ENCODE measurements around the gene DHRS7B.

Gene DHRS7B

DNA sequence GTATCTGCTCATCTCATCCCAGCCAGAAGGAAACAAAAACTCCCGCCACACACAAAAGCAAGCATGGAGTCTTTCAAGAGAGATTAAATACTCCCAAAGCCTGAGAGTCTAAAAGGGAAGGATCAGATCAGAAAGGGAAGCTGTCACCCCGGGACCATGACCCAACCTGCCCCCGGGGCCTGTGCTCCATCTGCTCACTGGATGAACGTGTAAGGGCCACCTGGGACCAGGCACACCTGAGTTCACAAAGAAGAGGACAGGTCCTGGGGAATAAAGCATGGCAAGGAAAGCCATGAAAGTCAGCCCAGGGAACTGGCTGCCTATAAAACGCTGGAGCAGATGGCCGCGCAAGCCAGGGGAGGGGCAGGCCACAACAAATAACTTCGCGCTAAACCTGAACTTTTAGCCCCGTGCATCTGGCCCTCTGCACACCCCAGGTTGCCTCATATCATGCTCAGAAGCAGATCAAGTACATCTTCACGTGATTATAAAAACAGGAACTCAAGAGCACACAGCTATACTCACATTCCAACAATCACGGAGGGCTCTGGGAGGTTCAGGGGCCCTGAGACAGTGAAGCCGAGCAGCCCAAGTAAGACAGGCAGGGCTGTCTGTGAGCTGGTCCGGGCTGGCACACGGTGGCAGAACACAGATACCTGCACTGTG is 83.8 kb downstream of the DHRS7B start:
- Histone ChIP-seq H3K9me3 (ENCODE audit: control insufficient read depth, low read length) (no peaks in the 10 kb centered on the region), H3K9ac (no peak overlapping the region), H3K4me1 (peaks cover 28% of the 10 kb centered on the region), H3K79me2 (peaks cover 78% of the 10 kb centered on the region), H3K4me2 (ENCODE audit: low read length) (no peak overlapping the region), H3K4me3 (ENCODE audit: low read depth, low read length) (no peak overlapping the region), H3K36me3 (ENCODE audit: control insufficient read depth, insufficient read depth, low read length) (no peaks in the 10 kb centered on the region), H3K27ac (no peak overlapping the region), H2AFZ (no peak overlapping the region), H3K27me3 (ENCODE audit: control insufficient read depth, insufficient read depth, low read length) (no peaks in the 10 kb centered on the region)
- TF ChIP-seq, protein P1, sequence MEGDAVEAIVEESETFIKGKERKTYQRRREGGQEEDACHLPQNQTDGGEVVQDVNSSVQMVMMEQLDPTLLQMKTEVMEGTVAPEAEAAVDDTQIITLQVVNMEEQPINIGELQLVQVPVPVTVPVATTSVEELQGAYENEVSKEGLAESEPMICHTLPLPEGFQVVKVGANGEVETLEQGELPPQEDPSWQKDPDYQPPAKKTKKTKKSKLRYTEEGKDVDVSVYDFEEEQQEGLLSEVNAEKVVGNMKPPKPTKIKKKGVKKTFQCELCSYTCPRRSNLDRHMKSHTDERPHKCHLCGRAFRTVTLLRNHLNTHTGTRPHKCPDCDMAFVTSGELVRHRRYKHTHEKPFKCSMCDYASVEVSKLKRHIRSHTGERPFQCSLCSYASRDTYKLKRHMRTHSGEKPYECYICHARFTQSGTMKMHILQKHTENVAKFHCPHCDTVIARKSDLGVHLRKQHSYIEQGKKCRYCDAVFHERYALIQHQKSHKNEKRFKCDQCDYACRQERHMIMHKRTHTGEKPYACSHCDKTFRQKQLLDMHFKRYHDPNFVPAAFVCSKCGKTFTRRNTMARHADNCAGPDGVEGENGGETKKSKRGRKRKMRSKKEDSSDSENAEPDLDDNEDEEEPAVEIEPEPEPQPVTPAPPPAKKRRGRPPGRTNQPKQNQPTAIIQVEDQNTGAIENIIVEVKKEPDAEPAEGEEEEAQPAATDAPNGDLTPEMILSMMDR (IDR thresholded peaks at IDR 0.05), result no peak

DNA sequence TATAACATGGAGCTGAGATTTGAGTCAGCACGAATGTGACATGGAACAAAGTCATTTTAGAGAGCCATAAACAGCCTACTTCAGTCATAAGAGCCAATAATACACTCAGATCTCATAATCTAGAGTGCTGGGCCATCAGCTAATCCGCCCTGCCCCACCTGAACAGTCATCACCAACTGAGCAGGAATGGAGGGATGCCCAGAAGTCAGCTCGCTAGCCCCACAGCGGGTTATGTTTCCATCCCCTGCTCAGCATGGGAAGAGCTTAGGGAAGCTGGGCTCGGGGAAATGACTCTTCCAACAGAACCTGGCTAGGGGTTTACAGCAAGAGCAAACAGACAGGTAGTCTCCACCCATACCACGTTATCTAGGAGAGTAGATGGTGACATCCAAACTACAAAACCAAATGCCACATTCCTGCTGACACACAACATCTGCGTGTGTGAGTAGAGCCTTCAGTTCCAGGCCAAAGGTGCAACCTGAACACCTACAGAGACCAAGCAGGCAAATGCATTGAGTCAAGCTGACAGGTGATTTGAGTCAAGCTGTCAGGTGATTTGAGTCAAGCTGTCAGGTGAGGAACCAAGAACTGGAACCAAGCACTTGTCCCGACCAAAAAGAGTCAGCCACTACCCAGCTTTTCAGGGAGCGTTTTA is 85.2 kb downstream of the DHRS7B start:
- Histone ChIP-seq H3K36me3 (ENCODE audit: control insufficient read depth, insufficient read depth, low read length) (no peaks in the 10 kb centered on the region), H3K4me2 (ENCODE audit: low read length) (peak overlapping the region; percentile 43), H3K9me3 (ENCODE audit: control insufficient read depth, low read length) (no peaks in the 10 kb centered on the region), H3K27ac (no peak overlapping the region), H3K4me1 (peaks cover 28% of the 10 kb centered on the region), H3K79me2 (peaks cover 71% of the 10 kb centered on the region), H2AFZ (no peak overlapping the region), H3K27me3 (ENCODE audit: control insufficient read depth, insufficient read depth, low read length) (no peaks in the 10 kb centered on the region), H3K4me3 (ENCODE audit: low read depth, low read length) (no peak overlapping the region), H3K9ac (no peak overlapping the region)
- TF ChIP-seq, protein P1 (IDR thresholded peaks at IDR 0.05), result no peak

DNA sequence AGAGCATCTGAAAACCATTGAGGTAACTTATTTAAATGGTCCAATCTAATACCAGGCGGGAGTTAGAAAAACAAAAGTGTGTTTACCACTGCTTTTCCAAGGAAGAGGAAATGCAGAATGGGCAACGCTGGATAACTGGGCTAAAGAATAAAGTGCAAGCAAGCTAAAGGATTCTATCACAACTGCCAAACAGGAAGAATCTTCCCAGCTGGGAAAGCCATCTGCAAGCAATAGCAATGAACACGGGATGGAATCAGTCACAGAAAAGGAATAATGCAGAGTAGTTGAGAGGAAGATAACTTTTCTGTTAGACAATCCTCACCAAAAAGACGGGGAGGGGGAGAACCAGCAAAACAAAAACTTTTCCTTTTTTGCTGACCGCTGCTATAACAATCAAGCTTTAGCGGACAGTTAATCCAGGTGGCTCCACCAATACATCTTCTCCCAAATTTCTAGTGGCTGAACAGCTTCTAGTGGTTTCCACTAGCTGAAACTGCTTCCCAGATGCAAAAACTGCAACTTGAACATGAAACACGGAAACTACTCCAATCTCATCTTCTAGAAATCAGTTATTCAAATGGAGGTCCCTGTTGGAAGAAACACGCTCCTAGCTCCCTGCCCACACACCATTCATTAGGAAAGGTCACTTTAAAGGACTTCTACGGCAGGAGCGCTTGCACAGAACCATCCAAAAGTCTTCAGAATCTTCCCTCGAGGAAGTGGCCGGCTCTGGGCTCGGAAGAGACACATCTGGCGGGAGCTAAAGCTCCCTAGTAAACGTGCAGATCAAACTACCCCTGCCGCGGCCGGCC is 86.3 kb downstream of the DHRS7B start:
- H2AFZ ChIP-seq, result peak overlapping the region; percentile 85

DNA sequence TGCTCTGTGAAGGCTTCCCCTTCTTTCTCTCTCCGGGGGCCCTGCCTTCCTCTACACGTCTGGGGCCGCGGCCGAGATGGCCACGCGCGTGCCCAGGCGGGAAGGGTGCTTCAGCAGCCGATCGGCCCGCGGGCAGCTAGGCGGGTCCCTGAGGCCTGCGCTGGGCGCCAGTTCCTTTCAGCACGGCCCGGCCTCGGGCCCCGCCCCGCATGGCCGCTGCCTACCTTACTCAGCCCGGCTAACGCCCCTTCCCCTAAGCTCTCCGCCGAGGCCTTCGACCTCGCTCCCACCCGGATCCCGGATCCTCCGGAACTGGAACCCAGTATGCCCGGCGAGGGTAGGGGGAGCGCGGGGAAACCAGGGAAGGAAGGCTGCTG is 86.9 kb downstream of the DHRS7B start:
- H3K9ac ChIP-seq, result peak overlapping the region; percentile 94
- peaks cover 67% of the 10 kb centered on the region for H3K79me2 ChIP-seq
- H3K36me3 ChIP-seq (ENCODE audit: control insufficient read depth, insufficient read depth, low read length), result no peaks in the 10 kb centered on the region
- H3K9me3 ChIP-seq (ENCODE audit: control insufficient read depth, low read length), result no peaks in the 10 kb centered on the region
- H3K4me2 ChIP-seq (ENCODE audit: low read length), result peak overlapping the region; percentile 86
- no peaks in the 10 kb centered on the region for H3K27me3 ChIP-seq (ENCODE audit: control insufficient read depth, insufficient read depth, low read length)
- H3K4me3 ChIP-seq (ENCODE audit: low read depth, low read length), result peak overlapping the region; percentile 97
- peak overlapping the region; percentile 86 for H3K27ac ChIP-seq
- peaks cover 28% of the 10 kb centered on the region for H3K4me1 ChIP-seq
- TF ChIP-seq, protein P1 (IDR thresholded peaks at IDR 0.05), result no peak
- peak overlapping the region; percentile 85 for H2AFZ ChIP-seq

More for the DNA sequence above, 86.3 kb downstream of the DHRS7B start:
- H3K36me3 ChIP-seq (ENCODE audit: control insufficient read depth, insufficient read depth, low read length), result no peaks in the 10 kb centered on the region
- peaks cover 66% of the 10 kb centered on the region for H3K79me2 ChIP-seq
- H3K27ac ChIP-seq, result peak overlapping the region; percentile 86
- peaks cover 28% of the 10 kb centered on the region for H3K4me1 ChIP-seq
- no peaks in the 10 kb centered on the region for H3K27me3 ChIP-seq (ENCODE audit: control insufficient read depth, insufficient read depth, low read length)
- H3K9me3 ChIP-seq (ENCODE audit: control insufficient read depth, low read length), result no peaks in the 10 kb centered on the region
- peak overlapping the region; percentile 97 for H3K4me3 ChIP-seq (ENCODE audit: low read depth, low read length)
- H3K9ac ChIP-seq, result no peak overlapping the region
- TF ChIP-seq, protein P1 (IDR thresholded peaks at IDR 0.05), result no peak
- peak overlapping the region; percentile 86 for H3K4me2 ChIP-seq (ENCODE audit: low read length)

All from parathyroid adenoma (tissue), 2 donors.